CD14-positive monocyte (primary cell): ENCODE results near the gene ANKRD28. TPM values are rescaled to one million over a fixed set of nuclear protein-coding genes. Genes with fewer than 3 reads are reported as not detected.
A peak's percentile ranks its signal among the peaks of the same experiment; 100 is the strongest.

ENCODE experiments used
- DNase-seq, 3 donors: peaks; one replicate each; pipeline ENCODE4 v3.0.0-alpha.2; 2011 to 2022
- H2AFZ ChIP-seq: 2 replicates; pipeline ENCODE4 v1.6.0; 2012; ENCODE audit warnings: mild to moderate bottlenecking, low read depth, low read length, inconsistent platforms; ENCODE audit not compliant: insufficient read depth, poor library complexity, severe bottlenecking
- H3K27ac ChIP-seq, 2 donors: 1 replicate in 1 of 2; 2 replicates in 1 of 2; pipeline ENCODE4 v1.5.1; 2012 to 2013; ENCODE audit warnings: low read length in 2 of 2, control low read depth in 1 of 2, inconsistent platforms in 1 of 2, low read depth in 1 of 2, mild to moderate bottlenecking in 1 of 2
- H3K27me3 ChIP-seq, 2 donors: one replicate each; pipeline versions ENCODE4 v1.6.0 to v1.6.1; 2011 to 2013; ENCODE audit warnings: low read length in 2 of 2; ENCODE audit not compliant: control insufficient read depth in 2 of 2, insufficient read depth in 2 of 2
- H3K36me3 ChIP-seq, 2 donors: replicated peaks in 1 of 2; 1 replicate in 1 of 2; 2 replicates in 1 of 2; pipeline versions ENCODE4 v1.5.1 to v1.6.1; 2012 to 2013; ENCODE audit warnings: low read length in 2 of 2, control low read depth in 1 of 2, inconsistent platforms in 1 of 2, mild to moderate bottlenecking in 1 of 2; ENCODE audit not compliant: insufficient read depth in 2 of 2, control insufficient read depth in 1 of 2
- H3K4me1 ChIP-seq, 2 donors: 1 replicate in 1 of 2; 2 replicates in 1 of 2; pipeline versions ENCODE4 v1.5.1 to v1.6.1; 2012 to 2013; ENCODE audit warnings: low read length in 2 of 2, control low read depth in 1 of 2, inconsistent platforms in 1 of 2, mild to moderate bottlenecking in 1 of 2, moderate library complexity in 1 of 2; ENCODE audit not compliant: insufficient read depth in 2 of 2, control insufficient read depth in 1 of 2
- H3K4me2 ChIP-seq: replicated peaks from 2 replicates; pipeline ENCODE3; 2012; ENCODE audit warnings: low read length, moderate library complexity, mild to moderate bottlenecking; ENCODE audit not compliant: poor library complexity, severe bottlenecking; ENCODE audit errors: extremely low read depth
- H3K4me3 ChIP-seq, 3 experiments: fragments of 200-600 bp in 1 of 3; sonication (generic) in 1 of 3; replicated peaks in 1 of 3; 1 replicate in 2 of 3; 2 replicates in 1 of 3; pipeline ENCODE4 v1.5.1; 2011 to 2013; ENCODE audit warnings: low read length in 3 of 3, mild to moderate bottlenecking in 3 of 3, control low read depth in 2 of 3, low read depth in 2 of 3, inconsistent platforms in 1 of 3, moderate library complexity in 1 of 3
- H3K79me2 ChIP-seq: 2 replicates; pipeline ENCODE4 v1.6.0; 2012; ENCODE audit warnings: mild to moderate bottlenecking, control low read depth, inconsistent platforms, low read length, moderate library complexity; ENCODE audit not compliant: insufficient read depth
- H3K9ac ChIP-seq: 2 replicates; pipeline ENCODE4 v1.6.0; 2017; ENCODE audit warnings: low read length, mild to moderate bottlenecking; ENCODE audit not compliant: insufficient read depth, poor library complexity, severe bottlenecking
- H3K9me3 ChIP-seq, 2 donors: replicated peaks in 1 of 2; 1 replicate in 1 of 2; 2 replicates in 1 of 2; pipeline versions ENCODE4 v1.5.1 to v1.6.1; 2012 to 2013; ENCODE audit warnings: low read length in 2 of 2, control low read depth in 1 of 2; ENCODE audit not compliant: control insufficient read depth in 1 of 2, insufficient read depth in 1 of 2
- H4K20me1 ChIP-seq: 2 replicates; pipeline ENCODE4 v1.6.0; 2012; ENCODE audit warnings: mild to moderate bottlenecking, low read length, control low read depth, moderate library complexity; ENCODE audit not compliant: insufficient read depth
- H3K27ac Mint-ChIP-seq, 7 donors: one replicate each; pipeline ENCODE4 v1.8.0; 2020; ENCODE audit warnings: mild to moderate bottlenecking in 7 of 7, mixed read lengths in 7 of 7, moderate library complexity in 6 of 7, inconsistent platforms in 2 of 7
- H3K27me3 Mint-ChIP-seq, 3 donors: one replicate each; pipeline ENCODE4 v1.8.0; 2021 to 2022; ENCODE audit warnings: low read depth in 3 of 3, mild to moderate bottlenecking in 3 of 3, mixed read lengths in 3 of 3, moderate library complexity in 3 of 3, inconsistent platforms in 1 of 3
- H3K36me3 Mint-ChIP-seq, 2 donors: one replicate each; pipeline ENCODE4 v1.8.0; 2020; ENCODE audit warnings: mixed read lengths in 2 of 2, inconsistent platforms in 1 of 2, mild to moderate bottlenecking in 1 of 2
- H3K4me1 Mint-ChIP-seq: one replicate; pipeline ENCODE4 v1.8.0; 2020; ENCODE audit warnings: mild to moderate bottlenecking, mixed read lengths
- H3K4me3 Mint-ChIP-seq, 2 donors: one replicate each; pipeline ENCODE4 v1.8.0; 2020; ENCODE audit warnings: mild to moderate bottlenecking in 2 of 2, mixed read lengths in 2 of 2, moderate library complexity in 1 of 2
- H3K9me3 Mint-ChIP-seq, 7 donors: one replicate each; pipeline ENCODE4 v1.8.0; 2020 to 2022; ENCODE audit warnings: mixed read lengths in 7 of 7, mild to moderate bottlenecking in 6 of 7, moderate library complexity in 6 of 7, inconsistent platforms in 2 of 7
- WGBS: methylation state at CpG from one replicate; pipeline ENCODE4 v1.1.5; 2013; ENCODE audit warnings: missing lambda C conversion rate; ENCODE audit not compliant: insufficient coverage; 5-methylcytosine and 5-hydroxymethylcytosine counted together
- intact Hi-C, 2 donors: fragments of 100-400 bp; cut with micrococcal nuclease; formaldehyde crosslinking; loops; one replicate each; pipeline versions ENCODE4 v1.15.0 to v1.15.1; 2023
- polyA plus RNA-seq, 3 donors: library from polyadenylated mRNA; depleted of rRNA in 1 of 3; unstranded in 2 of 3; stranded (reverse) in 1 of 3; fragments of 300-500 nt in 2 of 3; fragments of >200 nt in 1 of 3; fragmentation: Illumina TruSeq in 2 of 3; gene quantifications; 1 replicate in 2 of 3; 2 replicates in 1 of 3; pipeline ENCODE4 v1.2.3, GENCODE V29; 2012 to 2021
- TF ChIP-seq, protein P1 (sequence below): fragments of 200-600 bp; IDR thresholded peaks from one replicate; pipeline ENCODE4 v1.8.0; 2022; ENCODE audit warnings: antibody characterized with exemption, mild to moderate bottlenecking

Gene ANKRD28
- polyA plus RNA-seq, 3 donors, result 5.9 to 11.5 (median 7.9) TPM

DNA sequence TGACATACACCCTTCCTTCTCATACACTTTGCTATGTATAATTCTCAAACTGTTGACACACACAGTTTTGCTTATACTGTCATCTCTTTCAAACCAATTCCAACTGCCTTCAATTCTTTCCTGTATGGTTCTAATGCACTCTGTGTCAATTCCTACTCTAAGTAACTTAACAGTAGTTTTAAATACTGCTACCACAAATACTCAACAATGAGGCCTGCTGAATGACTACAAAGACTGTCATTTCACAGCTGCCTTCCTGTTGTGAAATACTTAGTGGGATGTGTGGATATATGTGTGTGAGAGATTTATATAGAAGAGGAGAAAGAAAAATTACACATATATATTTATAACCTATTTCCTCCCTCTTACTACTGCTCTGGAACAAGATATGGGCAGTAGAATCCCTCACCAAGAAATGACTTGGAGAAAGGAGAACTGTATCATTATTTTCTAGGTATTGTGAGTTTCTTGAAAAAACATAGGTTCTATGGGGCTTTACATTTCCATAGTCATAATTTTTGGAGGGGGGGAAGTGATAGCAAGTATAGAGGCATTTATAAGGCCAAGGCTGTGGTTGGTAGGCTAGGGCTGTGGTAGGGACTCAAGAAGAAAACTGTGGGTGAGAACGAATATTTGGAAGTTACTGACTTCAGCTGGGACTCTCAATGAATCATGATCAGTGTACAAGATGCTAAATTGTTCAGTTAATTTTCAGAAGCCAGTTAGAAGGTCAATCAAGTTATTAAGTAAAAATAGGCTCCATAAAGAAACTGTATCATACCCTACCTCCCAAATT lies 88.7 kb downstream of the ANKRD28 start:
- no peak overlapping the region for H2AFZ ChIP-seq
- H4K20me1 ChIP-seq, result no peaks in the 10 kb centered on the region
- H3K4me2 ChIP-seq, result no peak overlapping the region
- DNase-seq, result peak; percentile 11 to 33 (median 30)
- H3K36me3 ChIP-seq, result no peaks in the 10 kb centered on the region
- no peaks in the 10 kb centered on the region for H3K9me3 ChIP-seq
- Mint-ChIP-seq H3K27ac (peak overlapping the region in 5 of 7 donors; percentile 8 to 83 (median 31)), H3K4me1 (peaks cover 16% of the 10 kb centered on the region), H3K27me3 (no peaks in the 10 kb centered on the region), H3K36me3 (peaks cover 4 to 14% of the 10 kb centered on the region in 2 donors), H3K9me3 (peaks cover 0 to 4% (median 0%) of the 10 kb centered on the region in 7 donors), H3K4me3 (no peak overlapping the region)
- H3K9ac ChIP-seq, result no peak overlapping the region
- H3K79me2 ChIP-seq, result no peaks in the 10 kb centered on the region
- H3K4me3 ChIP-seq, result no peak overlapping the region
- no CpG with 5 or more reads among the region's 1 CpG for WGBS
- intact Hi-C loops, result no loop called here
- TF ChIP-seq, protein P1, sequence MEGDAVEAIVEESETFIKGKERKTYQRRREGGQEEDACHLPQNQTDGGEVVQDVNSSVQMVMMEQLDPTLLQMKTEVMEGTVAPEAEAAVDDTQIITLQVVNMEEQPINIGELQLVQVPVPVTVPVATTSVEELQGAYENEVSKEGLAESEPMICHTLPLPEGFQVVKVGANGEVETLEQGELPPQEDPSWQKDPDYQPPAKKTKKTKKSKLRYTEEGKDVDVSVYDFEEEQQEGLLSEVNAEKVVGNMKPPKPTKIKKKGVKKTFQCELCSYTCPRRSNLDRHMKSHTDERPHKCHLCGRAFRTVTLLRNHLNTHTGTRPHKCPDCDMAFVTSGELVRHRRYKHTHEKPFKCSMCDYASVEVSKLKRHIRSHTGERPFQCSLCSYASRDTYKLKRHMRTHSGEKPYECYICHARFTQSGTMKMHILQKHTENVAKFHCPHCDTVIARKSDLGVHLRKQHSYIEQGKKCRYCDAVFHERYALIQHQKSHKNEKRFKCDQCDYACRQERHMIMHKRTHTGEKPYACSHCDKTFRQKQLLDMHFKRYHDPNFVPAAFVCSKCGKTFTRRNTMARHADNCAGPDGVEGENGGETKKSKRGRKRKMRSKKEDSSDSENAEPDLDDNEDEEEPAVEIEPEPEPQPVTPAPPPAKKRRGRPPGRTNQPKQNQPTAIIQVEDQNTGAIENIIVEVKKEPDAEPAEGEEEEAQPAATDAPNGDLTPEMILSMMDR, result no peak
- peaks cover 4 to 10% of the 10 kb centered on the region in 2 donors for H3K4me1 ChIP-seq
- peak overlapping the region in 1 of 2 donors; percentile 21 for H3K27ac ChIP-seq
- no peaks in the 10 kb centered on the region for H3K27me3 ChIP-seq

DNA sequence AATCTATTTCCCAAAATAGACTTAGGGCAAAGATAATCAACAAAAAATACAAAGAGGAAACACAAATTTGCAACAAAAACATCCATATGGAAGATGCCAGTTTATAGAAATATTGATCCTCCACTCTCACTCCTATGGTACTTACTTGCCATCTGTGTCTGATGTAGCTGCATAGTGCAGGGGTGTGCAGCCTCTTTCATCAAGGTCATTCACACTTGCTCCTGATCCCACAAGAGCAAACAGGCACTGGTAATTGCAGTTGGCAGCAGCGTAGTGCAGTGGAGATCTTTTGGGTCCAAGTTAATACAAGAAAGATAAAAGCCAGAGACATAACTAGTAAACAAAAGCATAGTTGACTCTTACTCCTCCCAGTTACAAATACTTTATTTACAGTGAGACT lies 90.0 kb downstream of the ANKRD28 start:
- Histone ChIP-seq H3K36me3 (no peaks in the 10 kb centered on the region), H4K20me1 (no peaks in the 10 kb centered on the region), H3K27me3 (no peaks in the 10 kb centered on the region), H3K4me3 (no peak overlapping the region), H3K9ac (no peak overlapping the region), H3K27ac (no peak overlapping the region), H3K79me2 (no peaks in the 10 kb centered on the region), H3K9me3 (no peaks in the 10 kb centered on the region), H3K4me1 (peaks cover 4 to 10% of the 10 kb centered on the region in 2 donors), H2AFZ (no peak overlapping the region), H3K4me2 (no peak overlapping the region)
- H3K27ac Mint-ChIP-seq, result peak overlapping the region in 1 of 7 donors; percentile 5
- no peaks in the 10 kb centered on the region for H3K27me3 Mint-ChIP-seq
- peaks cover 16% of the 10 kb centered on the region for H3K4me1 Mint-ChIP-seq
- DNase-seq, result no peak
- peaks cover 4 to 14% of the 10 kb centered on the region in 2 donors for H3K36me3 Mint-ChIP-seq
- peaks cover 0 to 4% (median 0%) of the 10 kb centered on the region in 7 donors for H3K9me3 Mint-ChIP-seq
- no peak overlapping the region for H3K4me3 Mint-ChIP-seq
- intact Hi-C loops, result no loop called here
- 80% methylated on average over 1 of the region's 1 CpG for WGBS
- TF ChIP-seq, protein P1, result no peak
